ENCODE results near the gene FOXP1.

DNA sequence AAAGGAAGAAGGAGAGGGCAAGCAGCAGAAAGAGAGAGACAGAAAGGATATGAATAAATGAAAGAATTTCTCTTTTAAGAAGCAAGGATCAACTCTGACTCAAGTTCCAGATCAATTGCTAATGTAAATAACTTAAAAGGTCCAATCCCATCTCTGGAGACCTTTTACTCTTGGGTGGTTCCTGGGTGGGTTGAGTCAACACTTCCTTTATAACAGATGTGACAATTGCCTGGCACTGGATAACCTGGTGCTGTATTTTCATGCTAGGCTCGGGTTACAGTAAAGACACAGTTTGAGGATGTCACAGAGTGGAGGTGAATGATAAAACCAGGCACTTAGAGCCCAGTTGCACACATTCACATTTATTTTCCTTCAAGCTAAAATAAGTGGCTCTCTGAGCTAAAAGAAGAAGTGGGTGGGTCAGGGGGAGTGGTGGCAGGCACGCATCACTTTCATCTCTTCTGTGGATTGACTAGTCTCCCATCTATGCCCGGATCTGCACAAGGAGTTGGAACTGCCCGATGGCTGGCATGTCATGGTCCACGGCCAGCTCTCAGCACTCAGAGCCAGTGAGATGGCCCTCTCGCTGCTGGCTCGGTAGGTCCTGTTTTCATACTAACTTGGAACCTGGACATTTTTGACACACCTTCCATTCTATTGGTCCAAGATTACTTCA is 465.8 kb downstream of the FOXP1 start:
- TF ChIP-seq, protein P1, sequence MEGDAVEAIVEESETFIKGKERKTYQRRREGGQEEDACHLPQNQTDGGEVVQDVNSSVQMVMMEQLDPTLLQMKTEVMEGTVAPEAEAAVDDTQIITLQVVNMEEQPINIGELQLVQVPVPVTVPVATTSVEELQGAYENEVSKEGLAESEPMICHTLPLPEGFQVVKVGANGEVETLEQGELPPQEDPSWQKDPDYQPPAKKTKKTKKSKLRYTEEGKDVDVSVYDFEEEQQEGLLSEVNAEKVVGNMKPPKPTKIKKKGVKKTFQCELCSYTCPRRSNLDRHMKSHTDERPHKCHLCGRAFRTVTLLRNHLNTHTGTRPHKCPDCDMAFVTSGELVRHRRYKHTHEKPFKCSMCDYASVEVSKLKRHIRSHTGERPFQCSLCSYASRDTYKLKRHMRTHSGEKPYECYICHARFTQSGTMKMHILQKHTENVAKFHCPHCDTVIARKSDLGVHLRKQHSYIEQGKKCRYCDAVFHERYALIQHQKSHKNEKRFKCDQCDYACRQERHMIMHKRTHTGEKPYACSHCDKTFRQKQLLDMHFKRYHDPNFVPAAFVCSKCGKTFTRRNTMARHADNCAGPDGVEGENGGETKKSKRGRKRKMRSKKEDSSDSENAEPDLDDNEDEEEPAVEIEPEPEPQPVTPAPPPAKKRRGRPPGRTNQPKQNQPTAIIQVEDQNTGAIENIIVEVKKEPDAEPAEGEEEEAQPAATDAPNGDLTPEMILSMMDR (IDR thresholded peaks at IDR 0.05): no peak
- no peak for TF ChIP-seq POLR2A (IDR thresholded peaks at IDR 0.05)
